GM23338 (cell line): ENCODE measurements around the gene CACNA1A. TPM values are rescaled to one million over a fixed set of nuclear protein-coding genes. Genes with fewer than 3 reads are reported as not detected.
A peak's percentile ranks its signal among the peaks of the same experiment; 100 is the strongest.

ENCODE experiments used
- ATAC-seq: fragments of 200-7000 bp; cut with Tn5 transposase; 3 replicates; pipeline ENCODE4 v1.9.1; 2020
- DNase-seq: peaks from one replicate; pipeline ENCODE4 v3.0.0-alpha.2; 2015; ENCODE audit warnings: low spot score
- H2AFZ ChIP-seq: fragments of 200-600 bp; sonication (generic); 2 replicates; pipeline ENCODE4 v1.8.0; 2016; ENCODE audit warnings: antibody characterized with exemption, mild to moderate bottlenecking, moderate library complexity
- H3F3A ChIP-seq: fragments of 200-600 bp; sonication (generic); replicated peaks from 2 replicates; pipeline ENCODE4 v1.8.0; 2017; ENCODE audit warnings: antibody characterized with exemption, mixed run types, low read depth
- H3K27ac ChIP-seq: fragments of 200-600 bp; sonication (generic); 2 replicates; pipeline ENCODE4 v1.6.1; 2016; ENCODE audit warnings: low read depth
- H3K27me3 ChIP-seq: fragments of 200-600 bp; sonication (generic); 2 replicates; pipeline ENCODE4 v1.8.0; 2016; ENCODE audit warnings: mild to moderate bottlenecking, mixed run types, moderate library complexity; ENCODE audit not compliant: insufficient read depth
- H3K36me3 ChIP-seq: fragments of 200-600 bp; sonication (generic); 2 replicates; pipeline ENCODE4 v1.8.0; 2016; ENCODE audit warnings: mild to moderate bottlenecking; ENCODE audit not compliant: insufficient read depth
- H3K4me1 ChIP-seq: fragments of 200-600 bp; sonication (generic); 2 replicates; pipeline ENCODE4 v1.8.0; 2016; ENCODE audit warnings: mild to moderate bottlenecking, moderate library complexity; ENCODE audit not compliant: insufficient read depth
- H3K4me2 ChIP-seq: fragments of 200-600 bp; sonication (generic); 2 replicates; pipeline ENCODE4 v1.7.1; 2017; ENCODE audit warnings: mixed run types
- H3K4me3 ChIP-seq: fragments of 200-600 bp; sonication (generic); 2 replicates; pipeline ENCODE4 v1.6.1; 2016; ENCODE audit warnings: mixed run types
- H3K79me2 ChIP-seq: fragments of 200-600 bp; sonication (generic); replicated peaks from 2 replicates; pipeline ENCODE4 v1.8.0; 2017; ENCODE audit warnings: mild to moderate bottlenecking; ENCODE audit not compliant: insufficient read depth
- H3K9me2 ChIP-seq: fragments of 200-600 bp; sonication (generic); 2 replicates; pipeline ENCODE4 v1.8.0; 2017; ENCODE audit not compliant: insufficient read depth
- H4K20me1 ChIP-seq: fragments of 200-600 bp; sonication (generic); replicated peaks from 2 replicates; pipeline ENCODE4 v1.8.0; 2017; ENCODE audit warnings: mild to moderate bottlenecking; ENCODE audit not compliant: insufficient read depth
- H3K27ac Mint-ChIP-seq: 2 replicates; pipeline ENCODE4 v1.8.0; 2020; ENCODE audit warnings: inconsistent platforms, mild to moderate bottlenecking, moderate library complexity, mixed read lengths
- H3K27me3 Mint-ChIP-seq: 3 replicates; pipeline ENCODE4 v1.8.0; 2022; ENCODE audit warnings: low read depth, mild to moderate bottlenecking, moderate library complexity, mixed read lengths, inconsistent platforms; ENCODE audit not compliant: insufficient read depth, poor library complexity
- H3K36me3 Mint-ChIP-seq: 3 replicates; pipeline ENCODE4 v1.8.0; 2021; ENCODE audit warnings: low read depth, mild to moderate bottlenecking, inconsistent platforms, moderate library complexity, mixed read lengths
- H3K4me1 Mint-ChIP-seq: 3 replicates; pipeline ENCODE4 v1.8.0; 2020; ENCODE audit warnings: mild to moderate bottlenecking, inconsistent platforms, mixed read lengths
- H3K4me3 Mint-ChIP-seq: 3 replicates; pipeline ENCODE4 v1.8.0; 2021; ENCODE audit warnings: moderate library complexity, mild to moderate bottlenecking, inconsistent platforms, mixed read lengths
- H3K9me3 Mint-ChIP-seq: 3 replicates; pipeline ENCODE4 v1.8.0; 2020; ENCODE audit warnings: moderate library complexity, mild to moderate bottlenecking, inconsistent platforms, mixed read lengths
- ETS1 ChIP-seq: IDR thresholded peaks from 2 replicates; pipeline ENCODE4 v1.6.1; 2016; ENCODE audit warnings: antibody characterized with exemption
- JUNB ChIP-seq: IDR thresholded peaks from one replicate; pipeline ENCODE4 v1.6.1; 2016; ENCODE audit warnings: antibody characterized with exemption; ENCODE audit not compliant: unreplicated experiment
- NANOG ChIP-seq: IDR thresholded peaks from 2 replicates; pipeline ENCODE4 v1.6.1; 2016; ENCODE audit warnings: antibody characterized with exemption, borderline replicate concordance
- POLR2AphosphoS5 ChIP-seq: IDR thresholded peaks from 2 replicates; pipeline ENCODE4 v1.6.1; 2016; ENCODE audit warnings: antibody characterized with exemption, low read depth
- ZNF331 ChIP-seq: fragments of 250-450 bp; sonication (Bioruptor Pico); IDR thresholded peaks from 2 replicates; pipeline ENCODE4 v1.5.0; 2020; ENCODE audit warnings: low read depth, mild to moderate bottlenecking, moderate library complexity
- ZNF462 ChIP-seq: fragments of 250-450 bp; sonication (Bioruptor Pico); IDR thresholded peaks from 2 replicates; pipeline ENCODE4 v1.5.0; 2020; ENCODE audit warnings: mild to moderate bottlenecking, moderate library complexity
- polyA plus RNA-seq: library from polyadenylated mRNA; unstranded; fragments of >200 nt; fragmentation: Nextera tagmentation; extraction: Ambion mirVana; gene quantifications from 2 replicates; pipeline ENCODE4 v1.2.1, GENCODE V29; 2016
- total RNA-seq: library from RNA; depleted of rRNA; stranded (reverse); fragments of >200 nt; shearing (Covaris generic); gene quantifications from 2 replicates; pipeline ENCODE4 v1.2.3, GENCODE V29; 2014
- TF ChIP-seq, protein P1 (sequence below), 2 experiments: fragments of 200-600 bp in 1 of 2; sonication (generic) in 1 of 2; conservative IDR thresholded peaks; 2 replicates each; pipeline versions ENCODE4 v1.5.1 to v1.6.1; 2016 to 2017; ENCODE audit warnings: antibody characterized with exemption in 2 of 2, low read depth in 2 of 2, mild to moderate bottlenecking in 2 of 2, moderate library complexity in 1 of 2
- TF ChIP-seq, protein P2 (sequence below): IDR thresholded peaks from one replicate; pipeline ENCODE4 v1.6.1; 2018; ENCODE audit warnings: antibody characterized with exemption; ENCODE audit not compliant: unreplicated experiment

Gene CACNA1A
- total and polyA plus RNA-seq, 2 experiments from 2014 or later: 7.4 to 20.3 TPM

DNA sequence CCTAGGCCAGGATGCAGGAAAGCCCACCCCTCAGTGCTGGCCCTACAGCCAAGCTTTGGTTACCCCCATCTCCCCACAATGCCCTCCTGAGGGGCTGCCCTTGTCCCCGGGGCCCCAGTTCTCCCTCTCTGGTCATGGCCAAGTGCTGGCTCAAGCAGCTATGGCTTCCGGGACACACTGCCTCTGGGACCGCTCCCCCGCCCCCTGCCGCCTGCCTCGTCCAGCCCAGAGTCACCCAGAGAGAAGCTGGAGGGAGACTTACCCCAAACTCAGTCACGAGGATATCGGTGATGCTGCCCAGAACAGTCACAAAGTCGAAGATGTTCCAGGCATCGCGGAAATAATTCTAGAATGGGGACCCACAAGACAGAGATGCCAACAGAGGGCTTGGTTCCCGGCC lies 261.4 kb downstream of the CACNA1A start (continued):
- TF ChIP-seq, protein P1, sequence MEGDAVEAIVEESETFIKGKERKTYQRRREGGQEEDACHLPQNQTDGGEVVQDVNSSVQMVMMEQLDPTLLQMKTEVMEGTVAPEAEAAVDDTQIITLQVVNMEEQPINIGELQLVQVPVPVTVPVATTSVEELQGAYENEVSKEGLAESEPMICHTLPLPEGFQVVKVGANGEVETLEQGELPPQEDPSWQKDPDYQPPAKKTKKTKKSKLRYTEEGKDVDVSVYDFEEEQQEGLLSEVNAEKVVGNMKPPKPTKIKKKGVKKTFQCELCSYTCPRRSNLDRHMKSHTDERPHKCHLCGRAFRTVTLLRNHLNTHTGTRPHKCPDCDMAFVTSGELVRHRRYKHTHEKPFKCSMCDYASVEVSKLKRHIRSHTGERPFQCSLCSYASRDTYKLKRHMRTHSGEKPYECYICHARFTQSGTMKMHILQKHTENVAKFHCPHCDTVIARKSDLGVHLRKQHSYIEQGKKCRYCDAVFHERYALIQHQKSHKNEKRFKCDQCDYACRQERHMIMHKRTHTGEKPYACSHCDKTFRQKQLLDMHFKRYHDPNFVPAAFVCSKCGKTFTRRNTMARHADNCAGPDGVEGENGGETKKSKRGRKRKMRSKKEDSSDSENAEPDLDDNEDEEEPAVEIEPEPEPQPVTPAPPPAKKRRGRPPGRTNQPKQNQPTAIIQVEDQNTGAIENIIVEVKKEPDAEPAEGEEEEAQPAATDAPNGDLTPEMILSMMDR (conservative IDR thresholded peaks at IDR 0.05; ENCODE audit: low read depth in 2 of 2): no peak
- TF ChIP-seq JUNB: no peak
- no peak for TF ChIP-seq POLR2AphosphoS5
- no peak for TF ChIP-seq ETS1
- TF ChIP-seq ZNF331 (CRISPR knock-in tag): no peak
- TF ChIP-seq, protein P2, sequence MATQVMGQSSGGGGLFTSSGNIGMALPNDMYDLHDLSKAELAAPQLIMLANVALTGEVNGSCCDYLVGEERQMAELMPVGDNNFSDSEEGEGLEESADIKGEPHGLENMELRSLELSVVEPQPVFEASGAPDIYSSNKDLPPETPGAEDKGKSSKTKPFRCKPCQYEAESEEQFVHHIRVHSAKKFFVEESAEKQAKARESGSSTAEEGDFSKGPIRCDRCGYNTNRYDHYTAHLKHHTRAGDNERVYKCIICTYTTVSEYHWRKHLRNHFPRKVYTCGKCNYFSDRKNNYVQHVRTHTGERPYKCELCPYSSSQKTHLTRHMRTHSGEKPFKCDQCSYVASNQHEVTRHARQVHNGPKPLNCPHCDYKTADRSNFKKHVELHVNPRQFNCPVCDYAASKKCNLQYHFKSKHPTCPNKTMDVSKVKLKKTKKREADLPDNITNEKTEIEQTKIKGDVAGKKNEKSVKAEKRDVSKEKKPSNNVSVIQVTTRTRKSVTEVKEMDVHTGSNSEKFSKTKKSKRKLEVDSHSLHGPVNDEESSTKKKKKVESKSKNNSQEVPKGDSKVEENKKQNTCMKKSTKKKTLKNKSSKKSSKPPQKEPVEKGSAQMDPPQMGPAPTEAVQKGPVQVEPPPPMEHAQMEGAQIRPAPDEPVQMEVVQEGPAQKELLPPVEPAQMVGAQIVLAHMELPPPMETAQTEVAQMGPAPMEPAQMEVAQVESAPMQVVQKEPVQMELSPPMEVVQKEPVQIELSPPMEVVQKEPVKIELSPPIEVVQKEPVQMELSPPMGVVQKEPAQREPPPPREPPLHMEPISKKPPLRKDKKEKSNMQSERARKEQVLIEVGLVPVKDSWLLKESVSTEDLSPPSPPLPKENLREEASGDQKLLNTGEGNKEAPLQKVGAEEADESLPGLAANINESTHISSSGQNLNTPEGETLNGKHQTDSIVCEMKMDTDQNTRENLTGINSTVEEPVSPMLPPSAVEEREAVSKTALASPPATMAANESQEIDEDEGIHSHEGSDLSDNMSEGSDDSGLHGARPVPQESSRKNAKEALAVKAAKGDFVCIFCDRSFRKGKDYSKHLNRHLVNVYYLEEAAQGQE: no peak
- no peak for TF ChIP-seq NANOG

GRCh38 chr19:13241231-13242104 lies 264.8 kb downstream of the CACNA1A start:
- peaks cover 3% of the 10 kb centered on the region; the same call in 1 of the 3 replicates for H3K9me3 Mint-ChIP-seq
- Histone ChIP-seq H3F3A (0 out of 2 replicates have a peak, but pooled peaks cover 6% of the 10 kb centered on the region), H3K27me3 (no peaks in the 10 kb centered on the region), H2AFZ (no peak overlapping the region), H3K4me2 (no peak overlapping the region), H3K36me3 (no peaks in the 10 kb centered on the region), H3K9me2 (no peaks in the 10 kb centered on the region), H3K27ac (0 out of 2 replicates have a peak overlapping the region, but pooled peaks have one; percentile 28), H3K4me1 (peaks cover 19% of the 10 kb centered on the region), H3K79me2 (no peaks in the 10 kb centered on the region), H3K4me3 (no peak overlapping the region), H4K20me1 (no peaks in the 10 kb centered on the region)
- peak; percentile 59 for DNase-seq
- peaks cover 3% of the 10 kb centered on the region for H3K36me3 Mint-ChIP-seq
- TF ChIP-seq, protein P1 (conservative IDR thresholded peaks at IDR 0.05; ENCODE audit: low read depth in 2 of 2): peak; percentile 57 to 74
- TF ChIP-seq ZNF462: no peak
- H3K27me3 Mint-ChIP-seq: peaks cover 14% of the 10 kb centered on the region
- ATAC-seq: peak; percentile 77
- no peak overlapping the region; the same call in 2 of the 3 replicates for H3K4me3 Mint-ChIP-seq
- peaks cover 23% of the 10 kb centered on the region for H3K4me1 Mint-ChIP-seq
- H3K27ac Mint-ChIP-seq: no peak overlapping the region
